Measurements from ENCODE around the gene G6PD. TPM values are rescaled to one million over a fixed set of nuclear protein-coding genes. Genes with fewer than 3 reads are reported as not detected.
"Not testable (repeated sequence)": the region's sequence is repeated elsewhere in the genome, so short reads cannot be mapped to it uniquely, and the experiment has no call there.

G6PD gene
- total RNA-seq, 1 donor from 2014 or later = 84.4 TPM

DNA sequence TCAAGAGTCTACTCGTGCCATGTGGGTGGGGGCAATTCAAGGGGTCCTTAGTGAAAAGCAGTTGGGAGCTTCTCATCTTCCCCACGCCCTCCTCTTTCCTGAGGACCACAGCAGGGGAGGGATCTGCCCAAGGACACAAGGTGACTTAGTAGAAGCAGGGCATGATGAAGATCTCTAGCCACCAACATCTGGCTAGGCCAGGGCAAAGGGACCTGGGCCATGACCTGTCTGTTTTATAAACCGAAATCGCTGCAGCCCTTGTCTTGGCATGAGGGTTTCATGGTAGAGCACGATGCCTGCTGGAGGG lies 5.1 kb downstream of the G6PD start:
- Mint-ChIP-seq H3K27me3 (ENCODE audit: low read depth) (no peaks in the 10 kb centered on the region), H3K4me1 (peaks cover 13% of the 10 kb centered on the region), H3K4me3 (no peak overlapping the region), H3K27ac (ENCODE audit: unreplicated experiment) (no peak overlapping the region), H3K9me3 (no peaks in the 10 kb centered on the region), H3K36me3 (ENCODE audit: low read depth) (no peaks in the 10 kb centered on the region)
- DNase-seq (ENCODE audit: low read depth, low spot score) = no peak
- TF ChIP-seq, protein P1, sequence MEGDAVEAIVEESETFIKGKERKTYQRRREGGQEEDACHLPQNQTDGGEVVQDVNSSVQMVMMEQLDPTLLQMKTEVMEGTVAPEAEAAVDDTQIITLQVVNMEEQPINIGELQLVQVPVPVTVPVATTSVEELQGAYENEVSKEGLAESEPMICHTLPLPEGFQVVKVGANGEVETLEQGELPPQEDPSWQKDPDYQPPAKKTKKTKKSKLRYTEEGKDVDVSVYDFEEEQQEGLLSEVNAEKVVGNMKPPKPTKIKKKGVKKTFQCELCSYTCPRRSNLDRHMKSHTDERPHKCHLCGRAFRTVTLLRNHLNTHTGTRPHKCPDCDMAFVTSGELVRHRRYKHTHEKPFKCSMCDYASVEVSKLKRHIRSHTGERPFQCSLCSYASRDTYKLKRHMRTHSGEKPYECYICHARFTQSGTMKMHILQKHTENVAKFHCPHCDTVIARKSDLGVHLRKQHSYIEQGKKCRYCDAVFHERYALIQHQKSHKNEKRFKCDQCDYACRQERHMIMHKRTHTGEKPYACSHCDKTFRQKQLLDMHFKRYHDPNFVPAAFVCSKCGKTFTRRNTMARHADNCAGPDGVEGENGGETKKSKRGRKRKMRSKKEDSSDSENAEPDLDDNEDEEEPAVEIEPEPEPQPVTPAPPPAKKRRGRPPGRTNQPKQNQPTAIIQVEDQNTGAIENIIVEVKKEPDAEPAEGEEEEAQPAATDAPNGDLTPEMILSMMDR (conservative IDR thresholded peaks at IDR 0.05) = no peak

DNA sequence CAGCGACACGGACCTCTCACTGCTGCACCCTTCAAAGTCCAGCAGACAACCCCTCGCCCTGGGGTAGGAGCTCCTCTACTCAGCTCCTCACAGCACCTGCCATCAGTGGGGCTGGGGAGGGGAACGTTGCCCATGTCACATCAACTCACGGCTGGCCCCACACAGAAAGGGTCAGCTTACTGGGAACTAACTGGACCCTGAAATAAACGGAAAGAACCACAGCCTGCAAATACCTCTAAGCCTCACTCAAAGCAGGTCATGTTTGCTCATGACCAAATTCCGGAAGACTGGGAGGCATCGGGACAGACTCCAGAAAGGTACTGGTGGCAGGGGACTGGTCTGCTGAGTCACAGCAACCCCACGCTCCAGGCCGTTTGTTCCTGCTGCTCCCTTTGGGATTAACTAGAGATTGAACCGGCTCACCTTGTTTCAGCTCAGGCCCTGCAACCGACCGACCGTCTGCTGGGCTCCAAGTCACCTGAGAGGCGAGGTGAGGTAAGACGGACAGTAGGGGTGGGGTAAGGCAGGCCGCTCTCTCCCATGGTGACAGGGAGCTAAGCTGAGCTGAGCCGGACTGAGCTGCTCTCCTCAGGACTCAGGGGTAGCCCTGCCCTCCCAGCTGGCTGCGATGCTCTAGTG lies 5.6 kb downstream of the G6PD start:
- Mint-ChIP-seq H3K4me1 (peaks cover 8% of the 10 kb centered on the region), H3K4me3 (no peak overlapping the region), H3K36me3 (ENCODE audit: low read depth) (no peaks in the 10 kb centered on the region), H3K27me3 (ENCODE audit: low read depth) (no peaks in the 10 kb centered on the region), H3K9me3 (no peaks in the 10 kb centered on the region), H3K27ac (ENCODE audit: unreplicated experiment) (no peak overlapping the region)
- no peak for DNase-seq (ENCODE audit: low read depth, low spot score)
- TF ChIP-seq, protein P1 (conservative IDR thresholded peaks at IDR 0.05) = no peak

DNA sequence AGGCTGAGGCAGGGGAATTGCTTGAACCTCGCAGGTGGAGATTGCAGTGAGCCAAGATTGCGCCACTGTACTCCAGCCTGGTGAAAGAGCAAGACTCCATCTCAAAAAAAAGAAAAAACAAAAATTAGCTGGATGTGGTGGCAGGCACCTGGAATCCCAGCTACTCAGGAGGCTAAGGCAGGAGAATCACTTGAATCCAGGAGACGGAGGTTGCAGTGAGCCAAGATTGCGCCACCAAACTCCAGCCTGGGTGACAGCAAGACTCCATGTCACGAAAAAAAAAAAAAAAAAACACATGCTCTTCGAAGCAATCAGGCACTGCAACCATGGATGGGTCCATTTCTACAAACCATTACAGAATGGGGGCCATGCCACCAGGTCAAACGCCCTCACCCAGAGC lies 6.3 kb downstream of the G6PD start:
- not testable (repeated sequence) for H3K9me3 Mint-ChIP-seq; H3K27ac Mint-ChIP-seq (ENCODE audit: unreplicated experiment); DNase-seq (ENCODE audit: low read depth, low spot score); H3K36me3 Mint-ChIP-seq (ENCODE audit: low read depth); H3K27me3 Mint-ChIP-seq (ENCODE audit: low read depth); H3K4me3 Mint-ChIP-seq; H3K4me1 Mint-ChIP-seq

DNA sequence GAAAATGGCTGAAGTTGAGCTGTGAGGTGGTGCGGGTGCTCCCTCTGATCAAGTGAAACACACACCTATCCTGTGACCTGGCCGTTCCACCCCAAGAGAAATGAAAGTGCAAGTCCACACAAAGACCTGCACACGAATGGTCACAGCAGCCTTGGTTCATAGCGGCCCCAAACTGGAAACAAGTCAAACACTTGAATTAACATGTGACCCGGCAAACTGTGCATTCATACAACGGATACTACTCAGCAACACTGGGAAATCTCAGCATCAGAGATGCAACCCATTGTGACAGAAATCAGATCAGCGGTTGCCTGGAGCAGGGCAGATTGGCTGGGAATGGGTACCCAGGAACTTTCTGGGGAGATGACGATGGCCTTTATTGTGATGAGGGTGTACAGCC lies 7.6 kb downstream of the G6PD start:
- H3K4me1 Mint-ChIP-seq = peaks cover 5% of the 10 kb centered on the region
- H3K27me3 Mint-ChIP-seq (ENCODE audit: low read depth) = no peaks in the 10 kb centered on the region
- no peaks in the 10 kb centered on the region for H3K36me3 Mint-ChIP-seq (ENCODE audit: low read depth)
- no peak for DNase-seq (ENCODE audit: low read depth, low spot score)
- TF ChIP-seq, protein P1 (conservative IDR thresholded peaks at IDR 0.05) = no peak
- H3K27ac Mint-ChIP-seq (ENCODE audit: unreplicated experiment) = no peak overlapping the region
- no peaks in the 10 kb centered on the region for H3K9me3 Mint-ChIP-seq
- no peak overlapping the region for H3K4me3 Mint-ChIP-seq

DNA sequence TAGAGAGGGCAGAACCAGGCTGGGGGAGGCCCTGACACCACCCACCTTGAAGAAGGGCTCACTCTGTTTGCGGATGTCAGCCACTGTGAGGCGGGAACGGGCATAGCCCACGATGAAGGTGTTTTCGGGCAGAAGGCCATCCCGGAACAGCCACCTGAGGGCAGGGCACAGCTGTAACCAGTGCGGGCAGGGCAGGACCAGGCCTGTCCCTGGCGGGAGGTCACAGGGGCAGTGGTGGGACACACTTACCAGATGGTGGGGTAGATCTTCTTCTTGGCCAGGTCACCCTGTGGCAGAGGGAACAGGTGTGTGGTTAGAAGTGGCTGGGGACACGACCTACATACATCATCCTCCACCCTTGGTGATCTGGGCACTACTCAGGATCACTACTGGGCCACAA lies 10.8 kb downstream of the G6PD start:
- no peak overlapping the region for H3K27ac Mint-ChIP-seq (ENCODE audit: unreplicated experiment)
- no peaks in the 10 kb centered on the region for H3K9me3 Mint-ChIP-seq
- TF ChIP-seq, protein P1 (conservative IDR thresholded peaks at IDR 0.05) = no peak

DNA sequence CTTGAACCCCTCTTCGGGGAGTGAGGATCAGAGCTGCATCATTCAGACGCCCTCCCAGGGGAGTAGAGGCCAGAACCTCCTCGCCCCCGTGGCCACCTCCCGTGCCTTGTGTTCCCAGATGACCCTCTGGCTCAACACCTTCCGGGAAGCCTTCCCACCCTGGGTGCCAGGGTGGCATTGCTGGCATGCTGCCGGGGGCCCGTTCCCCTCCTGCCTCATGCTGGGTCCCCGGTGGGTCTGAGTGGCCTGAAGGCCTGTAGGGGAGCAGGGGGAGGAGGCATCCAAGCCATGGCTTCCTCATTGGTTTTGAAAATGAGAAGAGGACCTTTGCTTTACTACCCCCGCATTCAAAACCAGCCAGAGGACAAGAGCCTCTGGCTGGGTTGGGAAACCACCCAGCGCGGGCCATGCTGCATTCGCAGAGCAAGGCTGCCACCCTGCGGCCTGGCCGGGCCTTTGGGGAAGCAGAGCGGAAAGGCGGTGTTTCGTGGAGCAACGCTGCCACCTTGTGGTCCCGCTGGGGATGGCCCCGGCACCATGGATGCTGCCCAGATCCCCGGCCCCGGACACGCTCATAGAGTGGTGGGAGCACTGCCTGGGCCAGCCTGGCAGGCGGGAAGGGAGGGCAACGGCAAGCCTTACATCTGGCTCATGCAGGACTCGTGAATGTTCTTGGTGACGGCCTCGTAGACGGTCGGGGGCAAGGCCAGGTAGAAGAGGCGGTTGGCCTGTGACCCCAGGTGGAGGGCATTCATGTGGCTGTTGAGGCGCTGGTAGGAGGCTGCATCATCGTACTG lies 11.9 kb downstream of the G6PD start:
- Mint-ChIP-seq H3K36me3 (ENCODE audit: low read depth) (no peaks in the 10 kb centered on the region), H3K4me1 (no peaks in the 10 kb centered on the region), H3K9me3 (no peaks in the 10 kb centered on the region), H3K27me3 (ENCODE audit: low read depth) (no peaks in the 10 kb centered on the region), H3K4me3 (no peak overlapping the region), H3K27ac (ENCODE audit: unreplicated experiment) (no peak overlapping the region)
- DNase-seq (ENCODE audit: low read depth, low spot score) = peak; percentile 85
- TF ChIP-seq, protein P1 (conservative IDR thresholded peaks at IDR 0.05) = peak; percentile 94

More for the DNA sequence above, 10.8 kb downstream of the G6PD start:
- no peak for DNase-seq (ENCODE audit: low read depth, low spot score)
- Mint-ChIP-seq H3K4me3 (no peak overlapping the region), H3K4me1 (no peaks in the 10 kb centered on the region), H3K36me3 (ENCODE audit: low read depth) (no peaks in the 10 kb centered on the region), H3K27me3 (ENCODE audit: low read depth) (no peaks in the 10 kb centered on the region)

Measured in neural crest cell (in vitro differentiated cells).